K562 (cell line): ENCODE data around the gene VARS1. TPM values are rescaled to one million over a fixed set of nuclear protein-coding genes. Genes with fewer than 3 reads are reported as not detected.

Experiments used
- CREB3 ChIP-seq: fragments of 450-650 bp; conservative IDR thresholded peaks from 2 replicates; pipeline ENCODE4 v1.6.1; 2016; ENCODE audit warnings: missing genetic modification characterization, low read depth, mild to moderate bottlenecking, missing compliant biosample characterization, moderate library complexity
- IRF2 ChIP-seq: sonication (generic); formaldehyde crosslinking; IDR thresholded peaks from 2 replicates; pipeline ENCODE4 v1.8.1; 2022; ENCODE audit warnings: mild to moderate bottlenecking, missing genetic modification reagents
- NKRF ChIP-seq: fragments of 450-650 bp; IDR thresholded peaks from 2 replicates; pipeline ENCODE4 v1.6.1; 2016; ENCODE audit warnings: borderline replicate concordance
- PHF21A ChIP-seq: fragments of 450-650 bp; IDR thresholded peaks from 2 replicates; pipeline ENCODE4 v1.6.1; 2017; ENCODE audit warnings: low read depth, borderline replicate concordance
- PHF8 ChIP-seq: fragments of 200-600 bp; sonication (generic); IDR thresholded peaks from 2 replicates; pipeline ENCODE4 v1.6.1; 2012; ENCODE audit warnings: mixed run types, mild to moderate bottlenecking, inconsistent platforms, low read length, moderate library complexity, borderline replicate concordance
- RNF2 ChIP-seq: sonication (generic); IDR thresholded peaks from 2 replicates; pipeline ENCODE4 v1.6.1; 2016
- RNF219 ChIP-seq: fragments of 250-450 bp; sonication (Bioruptor Pico); IDR thresholded peaks from 2 replicates; pipeline ENCODE4 v1.5.0; 2022; ENCODE audit warnings: mild to moderate bottlenecking
- SRSF1 ChIP-seq: fragments of 200-400 bp; formaldehyde crosslinking; IDR thresholded peaks from 2 replicates; pipeline ENCODE4 v1.6.1; 2017; ENCODE audit warnings: mild to moderate bottlenecking, low read depth, low read length, moderate library complexity
- TAF9B ChIP-seq: fragments of 450-650 bp; IDR thresholded peaks from 2 replicates; pipeline ENCODE4 v1.6.1; 2018; ENCODE audit warnings: mild to moderate bottlenecking; ENCODE audit not compliant: partially characterized antibody
- THAP12 ChIP-seq: fragments of 250-450 bp; sonication (Bioruptor Pico); IDR thresholded peaks from 2 replicates; pipeline ENCODE4 v1.9.0; 2021; ENCODE audit warnings: mild to moderate bottlenecking, inconsistent platforms
- XRCC5 ChIP-seq: fragments of 200-400 bp; formaldehyde crosslinking; IDR thresholded peaks from 2 replicates; pipeline ENCODE4 v1.6.1; 2017; ENCODE audit warnings: low read depth, mild to moderate bottlenecking, low read length
- ZNF24 ChIP-seq: fragments of 450-650 bp; IDR thresholded peaks from 2 replicates; pipeline ENCODE4 v1.6.1; 2016
- ZNF830 ChIP-seq: fragments of 250-450 bp; sonication (Bioruptor Pico); IDR thresholded peaks from 2 replicates; pipeline ENCODE4 v1.5.0; 2021; ENCODE audit warnings: mild to moderate bottlenecking
- polyA plus RNA-seq, 8 experiments: library from polyadenylated mRNA; depleted of rRNA in 4 of 8; stranded (reverse) in 5 of 8; unstranded in 3 of 8; fragments of >200 nt; fragmentation: Nextera tagmentation in 2 of 8; fragmentation: Illumina TruSeq in 1 of 8; extraction: Ambion mirVana in 2 of 8; extraction: Trizol in 1 of 8; gene quantifications; 2 replicates each; pipeline versions ENCODE4 v1.2.1 to v1.2.3, GENCODE V29; 2011 to 2014; ENCODE audit warnings: inconsistent platforms in 1 of 8, missing spikeins in 1 of 8
- total RNA-seq, 7 experiments: library from RNA; depleted of rRNA in 6 of 7; stranded (reverse); fragments of >200 nt in 6 of 7; fragmentation: Illumina TruSeq in 2 of 7; extraction: Trizol in 2 of 7; gene quantifications; 2 replicates each; pipeline versions ENCODE4 v1.2.1 to v1.2.3, GENCODE V29; 2011 to 2021; ENCODE audit warnings: low replicate concordance in 1 of 7
- TF ChIP-seq, protein P1 (sequence below): fragments of 150-350 bp; conservative IDR thresholded peaks from 2 replicates; pipeline ENCODE4 v1.6.1; 2014; ENCODE audit warnings: low read length
- TF ChIP-seq, protein P2 (sequence below): IDR thresholded peaks from 2 replicates; pipeline ENCODE4 v1.6.1; 2011; ENCODE audit not compliant: insufficient read length; ENCODE audit errors: extremely low read depth

The VARS1 gene
- total and polyA plus RNA-seq, 9 of the 15 experiments (the other 6 are each of a cell fraction or from before 2014, with no cell fraction given), result 2.9 to 488 (median 130) TPM

- TF ChIP-seq PHF8, result 0 out of 2 replicates have a peak, but pooled peaks have one; percentile 7
- no peak for TF ChIP-seq PHF21A
- TF ChIP-seq, protein P1, sequence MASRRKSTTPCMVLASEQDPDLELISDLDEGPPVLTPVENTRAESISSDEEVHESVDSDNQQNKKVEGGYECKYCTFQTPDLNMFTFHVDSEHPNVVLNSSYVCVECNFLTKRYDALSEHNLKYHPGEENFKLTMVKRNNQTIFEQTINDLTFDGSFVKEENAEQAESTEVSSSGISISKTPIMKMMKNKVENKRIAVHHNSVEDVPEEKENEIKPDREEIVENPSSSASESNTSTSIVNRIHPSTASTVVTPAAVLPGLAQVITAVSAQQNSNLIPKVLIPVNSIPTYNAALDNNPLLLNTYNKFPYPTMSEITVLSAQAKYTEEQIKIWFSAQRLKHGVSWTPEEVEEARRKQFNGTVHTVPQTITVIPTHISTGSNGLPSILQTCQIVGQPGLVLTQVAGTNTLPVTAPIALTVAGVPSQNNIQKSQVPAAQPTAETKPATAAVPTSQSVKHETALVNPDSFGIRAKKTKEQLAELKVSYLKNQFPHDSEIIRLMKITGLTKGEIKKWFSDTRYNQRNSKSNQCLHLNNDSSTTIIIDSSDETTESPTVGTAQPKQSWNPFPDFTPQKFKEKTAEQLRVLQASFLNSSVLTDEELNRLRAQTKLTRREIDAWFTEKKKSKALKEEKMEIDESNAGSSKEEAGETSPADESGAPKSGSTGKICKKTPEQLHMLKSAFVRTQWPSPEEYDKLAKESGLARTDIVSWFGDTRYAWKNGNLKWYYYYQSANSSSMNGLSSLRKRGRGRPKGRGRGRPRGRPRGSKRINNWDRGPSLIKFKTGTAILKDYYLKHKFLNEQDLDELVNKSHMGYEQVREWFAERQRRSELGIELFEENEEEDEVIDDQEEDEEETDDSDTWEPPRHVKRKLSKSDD, result no peak
- TF ChIP-seq IRF2, result no peak
- TF ChIP-seq RNF2, result no peak
- TF ChIP-seq ZNF830, result no peak
- TF ChIP-seq TAF9B, result no peak
- TF ChIP-seq XRCC5, result 0 out of 2 replicates have a peak, but pooled peaks have one; percentile 13
- no peak for TF ChIP-seq THAP12
- TF ChIP-seq ZNF24, result no peak
- TF ChIP-seq, protein P2, sequence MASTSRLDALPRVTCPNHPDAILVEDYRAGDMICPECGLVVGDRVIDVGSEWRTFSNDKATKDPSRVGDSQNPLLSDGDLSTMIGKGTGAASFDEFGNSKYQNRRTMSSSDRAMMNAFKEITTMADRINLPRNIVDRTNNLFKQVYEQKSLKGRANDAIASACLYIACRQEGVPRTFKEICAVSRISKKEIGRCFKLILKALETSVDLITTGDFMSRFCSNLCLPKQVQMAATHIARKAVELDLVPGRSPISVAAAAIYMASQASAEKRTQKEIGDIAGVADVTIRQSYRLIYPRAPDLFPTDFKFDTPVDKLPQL, result no peak
- no peak for TF ChIP-seq RNF219
- no peak for TF ChIP-seq NKRF
- TF ChIP-seq SRSF1, result no peak
- TF ChIP-seq CREB3 (tag), result 0 out of 2 replicates have a peak, but pooled peaks have one; percentile 8
Measured at GRCh38 chr6:31836474-31837368, 41.2 kb upstream of the VARS1 start (continued).
